GM12878 (cell line): ENCODE measurements around the gene MCCD1. TPM values are rescaled to one million over a fixed set of nuclear protein-coding genes. Genes with fewer than 3 reads are reported as not detected.

Source experiments
- BCL11A ChIP-seq: IDR thresholded peaks from 2 replicates; pipeline ENCODE4 v1.6.1; 2011; ENCODE audit warnings: low read depth, low read length
- EED ChIP-seq: sonication (generic); IDR thresholded peaks from 2 replicates; pipeline ENCODE4 v1.6.1; 2016; ENCODE audit warnings: antibody characterized with exemption, low read depth
- EP300 ChIP-seq, 2 experiments: fragments of 150-350 bp in 1 of 2; IDR thresholded peaks; 2 replicates each; pipeline ENCODE4 v1.6.1; 2011 to 2012; ENCODE audit warnings: low read depth in 2 of 2, low read length in 2 of 2, borderline replicate concordance in 1 of 2, improper control_type of control experiment in 1 of 2, inconsistent platforms in 1 of 2; ENCODE audit not compliant: control insufficient read depth in 1 of 2
- FOXM1 ChIP-seq: IDR thresholded peaks from 2 replicates; pipeline ENCODE4 v1.6.1; 2012; ENCODE audit warnings: low read depth, mild to moderate bottlenecking, inconsistent platforms, low read length, moderate library complexity
- HCFC1 ChIP-seq: fragments of 150-350 bp; IDR thresholded peaks from 2 replicates; pipeline ENCODE4 v1.6.1; 2014; ENCODE audit warnings: low read length
- PAX8 ChIP-seq: fragments of 450-650 bp; IDR thresholded peaks from 2 replicates; pipeline ENCODE4 v1.6.1; 2017; ENCODE audit warnings: mild to moderate bottlenecking, moderate library complexity
- SIX5 ChIP-seq: IDR thresholded peaks from 2 replicates; pipeline ENCODE4 v1.6.1; 2011; ENCODE audit warnings: mild to moderate bottlenecking, low read depth, low read length, moderate library complexity; ENCODE audit not compliant: severe bottlenecking
- SREBF2 ChIP-seq: IDR thresholded peaks from 2 replicates; pipeline ENCODE4 v1.6.1; 2012; ENCODE audit warnings: mild to moderate bottlenecking, low read length
- SUZ12 ChIP-seq: fragments of 200-600 bp; sonication (generic); IDR thresholded peaks from one replicate; pipeline ENCODE4 v1.6.1; 2018; ENCODE audit warnings: antibody characterized with exemption, mild to moderate bottlenecking; ENCODE audit not compliant: unreplicated experiment
- ZZZ3 ChIP-seq: IDR thresholded peaks from 2 replicates; pipeline ENCODE4 v1.6.1; 2011; ENCODE audit warnings: low read depth; ENCODE audit not compliant: control insufficient read depth, insufficient read length
- polyA plus RNA-seq, 11 experiments: library from polyadenylated mRNA; depleted of rRNA in 4 of 11; unstranded in 6 of 11; stranded (reverse) in 5 of 11; fragments of >200 nt; fragmentation: Nextera tagmentation in 4 of 11; fragmentation: Illumina TruSeq in 1 of 11; extraction: Ambion mirVana in 4 of 11; extraction: Trizol in 1 of 11; gene quantifications; 1 replicate in 1 of 11; 2 replicates in 10 of 11; pipeline versions ENCODE4 v1.2.1 to v1.2.3, GENCODE V29; 2011 to 2016; ENCODE audit warnings: inconsistent platforms in 2 of 11, missing spikeins in 2 of 11, low read depth in 1 of 11
- total RNA-seq, 4 experiments: library from RNA; depleted of rRNA in 3 of 4; stranded (reverse); fragments of >200 nt in 3 of 4; fragmentation: Illumina TruSeq in 1 of 4; extraction: Trizol in 1 of 4; gene quantifications; 2 replicates each; pipeline versions ENCODE4 v1.2.1 to v1.2.3, GENCODE V29; 2013 to 2021
- TF ChIP-seq, protein P1 (sequence below): fragments of 450-650 bp; formaldehyde crosslinking; IDR thresholded peaks from 2 replicates; pipeline ENCODE4 v1.5.0; 2022; ENCODE audit warnings: mild to moderate bottlenecking, missing genetic modification characterization
- TF ChIP-seq, protein P2 (sequence below): fragments of 450-650 bp; IDR thresholded peaks from 2 replicates; pipeline ENCODE4 v1.6.1; 2014; ENCODE audit warnings: mild to moderate bottlenecking
- TF ChIP-seq, protein P3 (sequence below): IDR thresholded peaks from 2 replicates; pipeline ENCODE4 v1.6.1; 2011; ENCODE audit warnings: low read depth, low read length, improper control_type of control experiment, borderline replicate concordance
- TF ChIP-seq, protein P4 (sequence below): IDR thresholded peaks from 2 replicates; pipeline ENCODE4 v1.6.1; 2012; ENCODE audit warnings: low read length, inconsistent platforms
- TF ChIP-seq, protein P5 (sequence below): fragments of 450-650 bp; IDR thresholded peaks from 2 replicates; pipeline ENCODE4 v1.6.1; 2017; ENCODE audit warnings: borderline replicate concordance
- TF ChIP-seq, protein P6 (sequence below): fragments of 450-650 bp; IDR thresholded peaks from 2 replicates; pipeline ENCODE4 v1.6.1; 2018; ENCODE audit warnings: mild to moderate bottlenecking, low read depth, moderate library complexity; ENCODE audit not compliant: partially characterized antibody

The MCCD1 gene
- total and polyA plus RNA-seq, 10 of the 15 experiments (the other 5 are each of a cell fraction or from before 2014, with no cell fraction given): not detected

DNA sequence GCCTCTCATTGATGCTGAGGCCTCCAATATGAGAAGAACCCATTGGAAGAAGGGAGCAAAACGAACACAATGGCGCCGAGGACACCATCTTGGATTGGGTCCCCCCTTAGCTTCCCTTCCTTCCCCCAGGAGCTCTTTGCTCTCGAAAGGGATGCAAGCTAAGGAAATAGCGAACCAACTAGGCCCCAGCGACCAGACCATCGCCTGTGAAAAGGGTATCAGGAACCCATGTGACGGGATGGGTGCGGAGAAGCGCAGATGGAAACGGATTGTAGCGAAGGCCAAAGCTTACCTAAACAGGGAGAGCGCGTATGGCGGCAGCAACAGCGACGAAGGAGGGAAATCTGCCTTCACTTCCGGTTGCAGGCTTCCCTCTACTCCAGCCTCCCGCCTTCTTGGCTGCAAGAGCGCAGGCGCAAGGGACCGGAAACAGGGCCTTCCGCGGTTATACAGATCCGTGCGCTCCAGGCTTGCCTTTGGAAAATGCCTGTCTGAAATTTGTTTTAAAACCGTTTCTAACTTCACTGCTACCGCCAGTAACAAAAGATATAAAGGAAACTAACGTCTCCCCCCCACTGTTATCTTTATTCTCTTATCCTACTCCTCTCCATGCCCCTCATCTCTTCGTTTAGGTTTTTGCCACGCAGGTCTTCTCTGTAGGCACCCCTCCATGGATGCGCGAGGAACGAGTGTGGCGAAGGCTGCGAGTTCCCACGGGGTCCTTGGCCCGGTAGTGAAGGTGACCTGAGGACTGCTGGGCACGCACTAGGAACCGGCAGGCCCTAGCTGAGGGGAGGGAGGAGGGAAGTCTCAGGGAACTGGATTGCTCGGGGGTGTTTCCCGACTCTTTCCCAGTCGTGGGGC lies 13.1 kb downstream of the MCCD1 start, which contains the start of gene DDX39B (continued):
- TF ChIP-seq, protein P1, sequence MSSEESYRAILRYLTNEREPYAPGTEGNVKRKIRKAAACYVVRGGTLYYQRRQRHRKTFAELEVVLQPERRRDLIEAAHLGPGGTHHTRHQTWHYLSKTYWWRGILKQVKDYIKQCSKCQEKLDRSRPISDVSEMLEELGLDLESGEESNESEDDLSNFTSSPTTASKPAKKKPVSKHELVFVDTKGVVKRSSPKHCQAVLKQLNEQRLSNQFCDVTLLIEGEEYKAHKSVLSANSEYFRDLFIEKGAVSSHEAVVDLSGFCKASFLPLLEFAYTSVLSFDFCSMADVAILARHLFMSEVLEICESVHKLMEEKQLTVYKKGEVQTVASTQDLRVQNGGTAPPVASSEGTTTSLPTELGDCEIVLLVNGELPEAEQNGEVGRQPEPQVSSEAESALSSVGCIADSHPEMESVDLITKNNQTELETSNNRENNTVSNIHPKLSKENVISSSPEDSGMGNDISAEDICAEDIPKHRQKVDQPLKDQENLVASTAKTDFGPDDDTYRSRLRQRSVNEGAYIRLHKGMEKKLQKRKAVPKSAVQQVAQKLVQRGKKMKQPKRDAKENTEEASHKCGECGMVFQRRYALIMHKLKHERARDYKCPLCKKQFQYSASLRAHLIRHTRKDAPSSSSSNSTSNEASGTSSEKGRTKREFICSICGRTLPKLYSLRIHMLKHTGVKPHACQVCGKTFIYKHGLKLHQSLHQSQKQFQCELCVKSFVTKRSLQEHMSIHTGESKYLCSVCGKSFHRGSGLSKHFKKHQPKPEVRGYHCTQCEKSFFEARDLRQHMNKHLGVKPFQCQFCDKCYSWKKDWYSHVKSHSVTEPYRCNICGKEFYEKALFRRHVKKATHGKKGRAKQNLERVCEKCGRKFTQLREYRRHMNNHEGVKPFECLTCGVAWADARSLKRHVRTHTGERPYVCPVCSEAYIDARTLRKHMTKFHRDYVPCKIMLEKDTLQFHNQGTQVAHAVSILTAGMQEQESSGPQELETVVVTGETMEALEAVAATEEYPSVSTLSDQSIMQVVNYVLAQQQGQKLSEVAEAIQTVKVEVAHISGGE (CRISPR knock-in tag): no peak; the same call in 1 of the 2 replicates
- TF ChIP-seq SIX5: no peak
- 0 out of 2 replicates have a peak, but pooled peaks have one; percentile 24 for TF ChIP-seq EED
- TF ChIP-seq PAX8: peak; percentile 98
- TF ChIP-seq ZZZ3: peak; percentile 94
- no peak for TF ChIP-seq SUZ12
- TF ChIP-seq, protein P2, sequence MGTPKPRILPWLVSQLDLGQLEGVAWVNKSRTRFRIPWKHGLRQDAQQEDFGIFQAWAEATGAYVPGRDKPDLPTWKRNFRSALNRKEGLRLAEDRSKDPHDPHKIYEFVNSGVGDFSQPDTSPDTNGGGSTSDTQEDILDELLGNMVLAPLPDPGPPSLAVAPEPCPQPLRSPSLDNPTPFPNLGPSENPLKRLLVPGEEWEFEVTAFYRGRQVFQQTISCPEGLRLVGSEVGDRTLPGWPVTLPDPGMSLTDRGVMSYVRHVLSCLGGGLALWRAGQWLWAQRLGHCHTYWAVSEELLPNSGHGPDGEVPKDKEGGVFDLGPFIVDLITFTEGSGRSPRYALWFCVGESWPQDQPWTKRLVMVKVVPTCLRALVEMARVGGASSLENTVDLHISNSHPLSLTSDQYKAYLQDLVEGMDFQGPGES: peak; percentile 54; the same call in 1 of the 2 replicates
- TF ChIP-seq, protein P3, sequence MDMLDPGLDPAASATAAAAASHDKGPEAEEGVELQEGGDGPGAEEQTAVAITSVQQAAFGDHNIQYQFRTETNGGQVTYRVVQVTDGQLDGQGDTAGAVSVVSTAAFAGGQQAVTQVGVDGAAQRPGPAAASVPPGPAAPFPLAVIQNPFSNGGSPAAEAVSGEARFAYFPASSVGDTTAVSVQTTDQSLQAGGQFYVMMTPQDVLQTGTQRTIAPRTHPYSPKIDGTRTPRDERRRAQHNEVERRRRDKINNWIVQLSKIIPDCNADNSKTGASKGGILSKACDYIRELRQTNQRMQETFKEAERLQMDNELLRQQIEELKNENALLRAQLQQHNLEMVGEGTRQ: no peak; the same call in 1 of the 2 replicates
- TF ChIP-seq SREBF2: no peak
- TF ChIP-seq, protein P4, sequence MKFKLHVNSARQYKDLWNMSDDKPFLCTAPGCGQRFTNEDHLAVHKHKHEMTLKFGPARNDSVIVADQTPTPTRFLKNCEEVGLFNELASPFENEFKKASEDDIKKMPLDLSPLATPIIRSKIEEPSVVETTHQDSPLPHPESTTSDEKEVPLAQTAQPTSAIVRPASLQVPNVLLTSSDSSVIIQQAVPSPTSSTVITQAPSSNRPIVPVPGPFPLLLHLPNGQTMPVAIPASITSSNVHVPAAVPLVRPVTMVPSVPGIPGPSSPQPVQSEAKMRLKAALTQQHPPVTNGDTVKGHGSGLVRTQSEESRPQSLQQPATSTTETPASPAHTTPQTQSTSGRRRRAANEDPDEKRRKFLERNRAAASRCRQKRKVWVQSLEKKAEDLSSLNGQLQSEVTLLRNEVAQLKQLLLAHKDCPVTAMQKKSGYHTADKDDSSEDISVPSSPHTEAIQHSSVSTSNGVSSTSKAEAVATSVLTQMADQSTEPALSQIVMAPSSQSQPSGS: no peak
- TF ChIP-seq HCFC1: 0 out of 2 replicates have a peak, but pooled peaks have one; percentile 46
- TF ChIP-seq, protein P5, sequence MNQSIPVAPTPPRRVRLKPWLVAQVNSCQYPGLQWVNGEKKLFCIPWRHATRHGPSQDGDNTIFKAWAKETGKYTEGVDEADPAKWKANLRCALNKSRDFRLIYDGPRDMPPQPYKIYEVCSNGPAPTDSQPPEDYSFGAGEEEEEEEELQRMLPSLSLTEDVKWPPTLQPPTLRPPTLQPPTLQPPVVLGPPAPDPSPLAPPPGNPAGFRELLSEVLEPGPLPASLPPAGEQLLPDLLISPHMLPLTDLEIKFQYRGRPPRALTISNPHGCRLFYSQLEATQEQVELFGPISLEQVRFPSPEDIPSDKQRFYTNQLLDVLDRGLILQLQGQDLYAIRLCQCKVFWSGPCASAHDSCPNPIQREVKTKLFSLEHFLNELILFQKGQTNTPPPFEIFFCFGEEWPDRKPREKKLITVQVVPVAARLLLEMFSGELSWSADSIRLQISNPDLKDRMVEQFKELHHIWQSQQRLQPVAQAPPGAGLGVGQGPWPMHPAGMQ: peak; percentile 99
- no peak; the same call in 1 of the 2 replicates for TF ChIP-seq FOXM1
- no peak for TF ChIP-seq BCL11A
- TF ChIP-seq, protein P6, sequence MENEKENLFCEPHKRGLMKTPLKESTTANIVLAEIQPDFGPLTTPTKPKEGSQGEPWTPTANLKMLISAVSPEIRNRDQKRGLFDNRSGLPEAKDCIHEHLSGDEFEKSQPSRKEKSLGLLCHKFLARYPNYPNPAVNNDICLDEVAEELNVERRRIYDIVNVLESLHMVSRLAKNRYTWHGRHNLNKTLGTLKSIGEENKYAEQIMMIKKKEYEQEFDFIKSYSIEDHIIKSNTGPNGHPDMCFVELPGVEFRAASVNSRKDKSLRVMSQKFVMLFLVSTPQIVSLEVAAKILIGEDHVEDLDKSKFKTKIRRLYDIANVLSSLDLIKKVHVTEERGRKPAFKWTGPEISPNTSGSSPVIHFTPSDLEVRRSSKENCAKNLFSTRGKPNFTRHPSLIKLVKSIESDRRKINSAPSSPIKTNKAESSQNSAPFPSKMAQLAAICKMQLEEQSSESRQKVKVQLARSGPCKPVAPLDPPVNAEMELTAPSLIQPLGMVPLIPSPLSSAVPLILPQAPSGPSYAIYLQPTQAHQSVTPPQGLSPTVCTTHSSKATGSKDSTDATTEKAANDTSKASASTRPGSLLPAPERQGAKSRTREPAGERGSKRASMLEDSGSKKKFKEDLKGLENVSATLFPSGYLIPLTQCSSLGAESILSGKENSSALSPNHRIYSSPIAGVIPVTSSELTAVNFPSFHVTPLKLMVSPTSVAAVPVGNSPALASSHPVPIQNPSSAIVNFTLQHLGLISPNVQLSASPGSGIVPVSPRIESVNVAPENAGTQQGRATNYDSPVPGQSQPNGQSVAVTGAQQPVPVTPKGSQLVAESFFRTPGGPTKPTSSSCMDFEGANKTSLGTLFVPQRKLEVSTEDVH: peak; percentile 93
- no peak for TF ChIP-seq EP300 (IDR thresholded peaks at IDR 0.05; ENCODE audit: borderline replicate concordance in 1 of 2, control insufficient read depth in 1 of 2, low read depth in 2 of 2, low read length in 2 of 2)
